OCI-LY7 (cell line): Measurements from ENCODE around the gene TMEM156. TPM values are rescaled to one million over a fixed set of nuclear protein-coding genes. Genes with fewer than 3 reads are reported as not detected.

ENCODE experiments used
- BruUV-seq: library from RNA; stranded (reverse); fragments of 400-500 nt; replicated peaks from 2 replicates; lab custom pipeline; 2021; lab: Mats Ljungman, UMichigan
- CTCF ChIA-PET: fragments of 300-600 bp; sonication (Branson Sonifier 250); formaldehyde crosslinking; loops from one replicate; lab custom pipeline; 2022; ENCODE audit warnings: antibody characterized with exemption; ENCODE audit not compliant: unreplicated experiment; lab: Charles Lee
- POLR2A ChIA-PET: fragments of 300-600 bp; sonication (Branson Sonifier 250); formaldehyde crosslinking; loops from one replicate; lab custom pipeline; 2022; ENCODE audit warnings: antibody characterized with exemption; lab: Charles Lee
- DNase-seq: peaks from one replicate; pipeline ENCODE4 v3.0.0-alpha.2; 2015; ENCODE audit warnings: low spot score
- H2AFZ ChIP-seq: fragments of 200-600 bp; sonication (generic), shearing (Covaris generic); 2 replicates; pipeline ENCODE4 v1.6.1; 2014; ENCODE audit warnings: mild to moderate bottlenecking, antibody characterized with exemption, low read length, moderate library complexity
- H3K27ac ChIP-seq: fragments of 200-600 bp; sonication (generic); 2 replicates; pipeline ENCODE4 v1.5.1; 2014; ENCODE audit warnings: mixed run types, low read depth, mild to moderate bottlenecking, moderate library complexity, low read length, inconsistent platforms; ENCODE audit not compliant: poor library complexity, severe bottlenecking
- H3K36me3 ChIP-seq: fragments of 200-600 bp; sonication (generic); 2 replicates; pipeline ENCODE4 v1.6.1; 2014; ENCODE audit warnings: mild to moderate bottlenecking, antibody characterized with exemption, low read length, moderate library complexity, mixed read lengths; ENCODE audit not compliant: insufficient read depth
- H3K4me1 ChIP-seq: fragments of 200-600 bp; sonication (generic); 2 replicates; pipeline ENCODE4 v1.5.1; 2014; ENCODE audit warnings: mild to moderate bottlenecking, low read length; ENCODE audit not compliant: insufficient read depth, poor library complexity, severe bottlenecking
- H3K4me2 ChIP-seq: fragments of 200-600 bp; sonication (generic); 2 replicates; pipeline ENCODE4 v1.6.1; 2014; ENCODE audit warnings: mild to moderate bottlenecking, low read length
- H3K4me3 ChIP-seq: fragments of 200-600 bp; sonication (generic); 2 replicates; pipeline ENCODE4 v1.5.1; 2014; ENCODE audit warnings: mild to moderate bottlenecking, low read depth, low read length; ENCODE audit not compliant: poor library complexity, severe bottlenecking
- H3K79me2 ChIP-seq: fragments of 200-600 bp; sonication (generic); 2 replicates; pipeline ENCODE4 v1.6.1; 2016; ENCODE audit warnings: low read depth, mild to moderate bottlenecking, low read length, moderate library complexity, mixed read lengths; ENCODE audit not compliant: insufficient read depth
- H3K9me2 ChIP-seq: fragments of 200-600 bp; sonication (generic); 2 replicates; pipeline ENCODE4 v1.6.1; 2016; ENCODE audit warnings: mild to moderate bottlenecking, low read length, mixed read lengths; ENCODE audit not compliant: insufficient read depth
- H3K9me3 ChIP-seq: fragments of 200-600 bp; sonication (generic); 2 replicates; pipeline ENCODE4 v1.6.1; 2014; ENCODE audit warnings: mild to moderate bottlenecking, mixed run types, low read length, mixed read lengths
- H4K20me1 ChIP-seq: fragments of 200-600 bp; sonication (generic); 2 replicates; pipeline ENCODE4 v1.6.1; 2014; ENCODE audit warnings: mild to moderate bottlenecking, antibody characterized with exemption, low read length, moderate library complexity, mixed read lengths; ENCODE audit not compliant: insufficient read depth
- CTCF ChIP-seq: fragments of 200-600 bp; sonication (generic); conservative IDR thresholded peaks from 2 replicates; pipeline ENCODE4 v1.5.1; 2014; ENCODE audit warnings: mild to moderate bottlenecking, antibody characterized with exemption, low read length, moderate library complexity, mixed read lengths
- EZH2phosphoT487 ChIP-seq: fragments of 200-600 bp; sonication (generic); IDR thresholded peaks from 2 replicates; pipeline ENCODE4 v1.6.1; 2018; ENCODE audit warnings: low read depth, borderline replicate concordance, mild to moderate bottlenecking, mixed run types, antibody characterized with exemption, low read length, moderate library complexity, mixed read lengths
- intact Hi-C: fragments of 100-400 bp; cut with micrococcal nuclease; formaldehyde crosslinking; loops from one replicate; pipeline ENCODE4 v1.10.0; 2022; ENCODE audit not compliant: unreplicated experiment
- total RNA-seq, 2 experiments: library from RNA; depleted of rRNA in 1 of 2; stranded (reverse); fragments of >200 nt in 1 of 2; shearing (Covaris generic) in 1 of 2; gene quantifications; 2 replicates each; pipeline ENCODE4 v1.2.3, GENCODE V29; 2014 to 2022

Gene TMEM156
- total RNA-seq, 2 experiments from 2014 or later: 29.0 to 29.4 TPM

GRCh38 chr4:38948551-38948950 is 83.7 kb downstream of the TMEM156 start:
- no peak for DNase-seq
- Histone ChIP-seq H3K4me3 (no peak overlapping the region), H3K9me2 (no peaks in the 10 kb centered on the region), H3K27ac (no peak overlapping the region), H3K36me3 (no peaks in the 10 kb centered on the region), H4K20me1 (no peaks in the 10 kb centered on the region), H3K9me3 (no peaks in the 10 kb centered on the region), H2AFZ (no peak overlapping the region), H3K79me2 (no peaks in the 10 kb centered on the region), H3K4me2 (no peak overlapping the region), H3K4me1 (peaks cover 4% of the 10 kb centered on the region)
- TF ChIP-seq EZH2phosphoT487 (no peak), CTCF (no peak)
- BruUV-seq: no TSS peak
- CTCF ChIA-PET: no interaction called here
- POLR2A ChIA-PET: interaction anchor here (0.5 to 1.1 kb wide), 3 partner anchors 23 to 678 kb away, joined by 3 to 5 read pairs (median 3); no protein-coding TSS in a partner anchor
- intact Hi-C loops: no loop called here

DNA sequence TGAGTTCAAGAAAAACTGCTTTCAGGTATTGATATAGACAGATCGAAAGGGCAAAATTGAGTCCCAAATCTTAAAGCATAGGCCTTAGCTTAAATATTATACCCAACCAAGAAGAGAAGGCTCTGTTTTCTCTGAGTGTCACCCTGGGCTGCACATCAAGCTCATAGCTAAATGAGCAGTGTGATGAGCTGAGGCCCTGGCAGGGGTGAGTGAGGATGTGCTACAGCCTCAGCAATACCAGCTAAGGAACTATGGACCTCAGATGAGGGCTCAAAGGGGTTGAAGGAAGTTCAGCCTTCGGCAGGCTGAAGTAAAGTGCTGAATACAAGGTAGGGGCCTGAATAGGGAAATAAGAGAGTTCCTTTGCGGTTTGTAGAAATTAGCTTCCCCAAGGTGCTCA is 85.3 kb downstream of the TMEM156 start:
- no peaks in the 10 kb centered on the region for H3K9me3 ChIP-seq
- no peak overlapping the region for H3K27ac ChIP-seq
- ChIA-PET CTCF (interaction anchor here (1.0 kb wide), 1 partner anchor 38 kb away, joined by 3 read pairs; no protein-coding TSS in a partner anchor), POLR2A (interaction anchor here (0.5 kb wide), 1 partner anchor 1676 kb away, joined by 3 read pairs; no protein-coding TSS in a partner anchor)
- H3K9me2 ChIP-seq: no peaks in the 10 kb centered on the region
- no peaks in the 10 kb centered on the region for H3K79me2 ChIP-seq
- TF ChIP-seq EZH2phosphoT487 (no peak), CTCF (no peak)
- intact Hi-C loops: no loop called here
- DNase-seq: no peak
- no peak overlapping the region for H3K4me2 ChIP-seq
- H3K36me3 ChIP-seq: no peaks in the 10 kb centered on the region
- no peak overlapping the region for H2AFZ ChIP-seq
- BruUV-seq: no TSS peak
- H3K4me1 ChIP-seq: peaks cover 4% of the 10 kb centered on the region
- H4K20me1 ChIP-seq: no peaks in the 10 kb centered on the region
- no peak overlapping the region for H3K4me3 ChIP-seq

- no peak for DNase-seq
- Histone ChIP-seq H2AFZ (no peak overlapping the region), H3K4me1 (peaks cover 2% of the 10 kb centered on the region), H3K9me2 (no peaks in the 10 kb centered on the region), H3K4me3 (no peak overlapping the region), H3K27ac (no peak overlapping the region), H3K79me2 (no peaks in the 10 kb centered on the region), H3K36me3 (no peaks in the 10 kb centered on the region), H3K4me2 (no peak overlapping the region), H3K9me3 (no peaks in the 10 kb centered on the region), H4K20me1 (no peaks in the 10 kb centered on the region)
- ChIA-PET CTCF (no interaction called here), POLR2A (no interaction called here)
- no peak for TF ChIP-seq CTCF
- TF ChIP-seq EZH2phosphoT487: no peak
- intact Hi-C loops: no loop called here
- no TSS peak for BruUV-seq
Measured at GRCh38 chr4:38944440-38944839, 87.8 kb downstream of the TMEM156 start.
